ENCODE data around the gene UFM1.
A peak's percentile ranks its signal among the peaks of the same experiment; 100 is the strongest.
"Not testable (repeated sequence)": the region's sequence is repeated elsewhere in the genome, so short reads cannot be mapped to it uniquely, and the experiment has no call there.

The UFM1 gene

GRCh38 chr13:38363219-38363618 lies 13.6 kb downstream of the UFM1 start:
- TF ChIP-seq CTCF (IDR thresholded peaks at IDR 0.05; ENCODE audit: control insufficient read depth, insufficient read depth, low read depth, low read length, missing control alignments): no peak
- no peak for DNase-seq (ENCODE audit: low read depth)
- no peak overlapping the region for H3K4me3 ChIP-seq (ENCODE audit: control insufficient read depth, low read depth, low read length)

GRCh38 chr13:38363746-38364145 lies 14.1 kb downstream of the UFM1 start:
- not testable (repeated sequence) for H3K4me3 ChIP-seq (ENCODE audit: control insufficient read depth, low read depth, low read length); DNase-seq (ENCODE audit: low read depth)

DNA sequence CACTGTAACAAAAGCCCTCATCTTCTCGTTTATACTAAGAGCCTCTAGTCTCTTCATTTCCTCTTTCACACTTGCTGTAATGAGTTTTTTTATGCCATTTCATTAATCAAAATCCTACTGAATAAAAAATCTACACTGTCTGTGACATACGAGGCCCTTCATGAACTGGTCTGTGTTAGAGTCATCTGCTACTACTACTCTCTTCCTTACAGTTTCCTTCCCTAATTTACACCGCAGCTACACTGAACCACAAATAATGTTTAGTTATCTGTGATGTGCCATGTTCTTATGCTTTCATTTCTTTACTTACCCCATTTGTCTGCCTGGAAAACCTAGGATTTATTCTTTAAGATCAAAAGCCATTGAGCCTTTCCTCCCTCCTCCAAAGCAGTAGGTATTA lies 16.0 kb downstream of the UFM1 start:
- no peak for TF ChIP-seq CTCF (IDR thresholded peaks at IDR 0.05; ENCODE audit: control insufficient read depth, insufficient read depth, low read depth, low read length, missing control alignments)
- no peak overlapping the region for H3K4me3 ChIP-seq (ENCODE audit: control insufficient read depth, low read depth, low read length)
- no peak for DNase-seq (ENCODE audit: low read depth)

GRCh38 chr13:38366954-38367645 lies 17.4 kb downstream of the UFM1 start:
- TF ChIP-seq CTCF (IDR thresholded peaks at IDR 0.05; ENCODE audit: control insufficient read depth, insufficient read depth, low read depth, low read length, missing control alignments): no peak
- H3K4me3 ChIP-seq (ENCODE audit: control insufficient read depth, low read depth, low read length): no peak overlapping the region
- peak; percentile 17 for DNase-seq (ENCODE audit: low read depth)

- no peak for TF ChIP-seq CTCF (IDR thresholded peaks at IDR 0.05; ENCODE audit: control insufficient read depth, insufficient read depth, low read depth, low read length, missing control alignments)
- no peak for DNase-seq (ENCODE audit: low read depth)
- H3K4me3 ChIP-seq (ENCODE audit: control insufficient read depth, low read depth, low read length): no peak overlapping the region
Measured at GRCh38 chr13:38369058-38369457, 19.4 kb downstream of the UFM1 start.

DNA sequence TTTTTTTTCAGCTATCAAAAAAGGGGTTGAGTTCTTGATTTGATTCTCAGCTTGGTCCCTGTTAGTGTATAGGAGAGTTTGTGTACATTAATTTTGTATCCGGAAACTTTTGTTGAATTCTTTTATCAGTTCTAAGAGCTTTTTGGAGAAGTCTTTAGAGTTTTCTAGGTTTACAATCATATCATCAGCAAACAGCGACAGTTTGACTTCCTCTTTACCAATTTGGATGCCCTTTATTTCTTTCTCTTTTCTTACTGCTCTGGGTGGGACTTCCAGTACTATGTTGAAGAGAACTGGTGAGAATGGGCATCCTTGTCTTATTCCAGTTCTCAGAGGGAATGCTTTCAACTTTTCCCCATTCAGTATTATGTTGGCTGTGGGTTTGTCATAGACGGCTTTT lies 20.4 kb downstream of the UFM1 start:
- not testable (repeated sequence) for DNase-seq (ENCODE audit: low read depth)

GRCh38 chr13:38372820-38373383 lies 23.3 kb downstream of the UFM1 start:
- TF ChIP-seq CTCF (IDR thresholded peaks at IDR 0.05; ENCODE audit: control insufficient read depth, insufficient read depth, low read depth, low read length, missing control alignments): no peak
- H3K4me3 ChIP-seq (ENCODE audit: control insufficient read depth, low read depth, low read length): no peak overlapping the region
- DNase-seq (ENCODE audit: low read depth): no peak

More for the DNA sequence above, 20.4 kb downstream of the UFM1 start:
- H3K4me3 ChIP-seq (ENCODE audit: control insufficient read depth, low read depth, low read length): not testable (repeated sequence)

DNA sequence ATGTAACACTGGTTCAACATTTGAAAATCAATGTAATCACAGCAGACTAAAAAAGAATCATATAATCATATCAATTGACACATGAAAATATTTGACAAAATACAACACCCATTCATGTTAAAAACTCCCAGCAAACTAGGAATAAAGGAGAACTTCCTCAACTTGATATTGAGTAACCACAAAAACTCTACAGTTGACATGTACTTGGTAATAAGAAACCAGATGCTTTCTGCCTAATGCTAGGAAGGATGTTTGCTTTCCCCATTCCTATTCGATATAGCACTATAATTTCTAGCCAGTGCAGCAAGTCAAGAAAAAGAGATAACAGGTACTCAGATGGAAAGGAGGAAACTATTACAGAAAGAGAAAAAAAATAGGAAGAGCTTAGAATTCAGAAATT lies 26.9 kb downstream of the UFM1 start:
- DNase-seq (ENCODE audit: low read depth): no peak
- no peak overlapping the region for H3K4me3 ChIP-seq (ENCODE audit: control insufficient read depth, low read depth, low read length)
- TF ChIP-seq CTCF (IDR thresholded peaks at IDR 0.05; ENCODE audit: control insufficient read depth, insufficient read depth, low read depth, low read length, missing control alignments): no peak
